Measurements from ENCODE around the gene TRIM2.

Gene TRIM2

GRCh38 chr4:153349206-153349805, 145.1 kb downstream of the TRIM2 start:
- intact Hi-C loops (cut with DNase I; ENCODE audit: low total_unique reads) = loop anchor here (10.0 kb wide), 1 partner anchor 295 kb away; no protein-coding TSS in a partner anchor
- Histone ChIP-seq H3K9me3 (no peaks in the 10 kb centered on the region), H3K36me3 (no peaks in the 10 kb centered on the region), H3K4me1 (peaks cover 0 to 27% (median 0%) of the 10 kb centered on the region in 4 donors), H3K4me3 (no peak overlapping the region), H3K27ac (no peak overlapping the region), H3K27me3 (no peaks in the 10 kb centered on the region)
- no peak for DNase-seq
- no peak for TF ChIP-seq CTCF (IDR thresholded peaks at IDR 0.05)

- Histone ChIP-seq H3K27me3 (no peaks in the 10 kb centered on the region), H3K36me3 (no peaks in the 10 kb centered on the region), H3K9me3 (no peaks in the 10 kb centered on the region), H3K27ac (no peak overlapping the region), H3K4me3 (no peak overlapping the region), H3K4me1 (no peaks in the 10 kb centered on the region)
- no peak for DNase-seq
- intact Hi-C loops (cut with DNase I; ENCODE audit: low total_unique reads) = no loop called here
- no peak for TF ChIP-seq CTCF (IDR thresholded peaks at IDR 0.05)
Measured at GRCh38 chr4:153362184-153362583, 157.9 kb downstream of the TRIM2 start.

- Histone ChIP-seq H3K36me3 (no peaks in the 10 kb centered on the region), H3K4me1 (no peaks in the 10 kb centered on the region), H3K27ac (no peak overlapping the region), H3K27me3 (no peaks in the 10 kb centered on the region), H3K9me3 (no peaks in the 10 kb centered on the region), H3K4me3 (no peak overlapping the region)
- intact Hi-C loops (cut with DNase I; ENCODE audit: low total_unique reads) = no loop called here
- no peak for TF ChIP-seq CTCF (IDR thresholded peaks at IDR 0.05)
- no peak for DNase-seq
Measured at GRCh38 chr4:153364061-153364460, 159.8 kb downstream of the TRIM2 start.

GRCh38 chr4:153365003-153365402, 160.8 kb downstream of the TRIM2 start:
- Histone ChIP-seq H3K27me3 (no peaks in the 10 kb centered on the region), H3K4me1 (no peaks in the 10 kb centered on the region), H3K9me3 (no peaks in the 10 kb centered on the region), H3K36me3 (no peaks in the 10 kb centered on the region), H3K27ac (no peak overlapping the region), H3K4me3 (no peak overlapping the region)
- no peak for DNase-seq
- intact Hi-C loops (cut with DNase I; ENCODE audit: low total_unique reads) = no loop called here
- TF ChIP-seq CTCF (IDR thresholded peaks at IDR 0.05) = no peak

GRCh38 chr4:153366486-153366885, 162.2 kb downstream of the TRIM2 start:
- Histone ChIP-seq H3K4me1 (no peaks in the 10 kb centered on the region), H3K4me3 (no peak overlapping the region), H3K36me3 (no peaks in the 10 kb centered on the region), H3K27me3 (no peaks in the 10 kb centered on the region), H3K27ac (no peak overlapping the region), H3K9me3 (no peaks in the 10 kb centered on the region)
- intact Hi-C loops (cut with DNase I; ENCODE audit: low total_unique reads) = no loop called here
- no peak for TF ChIP-seq CTCF (IDR thresholded peaks at IDR 0.05)
- no peak for DNase-seq

GRCh38 chr4:153367092-153367491, 162.8 kb downstream of the TRIM2 start:
- intact Hi-C loops (cut with DNase I; ENCODE audit: low total_unique reads) = no loop called here
- DNase-seq = no peak

More at GRCh38 chr4:153367092-153367491, 162.8 kb downstream of the TRIM2 start:
- no peaks in the 10 kb centered on the region for H3K4me1 ChIP-seq
- no peaks in the 10 kb centered on the region for H3K36me3 ChIP-seq
- TF ChIP-seq CTCF (IDR thresholded peaks at IDR 0.05) = no peak
- no peaks in the 10 kb centered on the region for H3K27me3 ChIP-seq
- no peaks in the 10 kb centered on the region for H3K9me3 ChIP-seq
- H3K4me3 ChIP-seq = no peak overlapping the region
- H3K27ac ChIP-seq = no peak overlapping the region

Data from tibial artery (tissue), 4 donors.